Measurements from ENCODE around the gene VHLL.
"Not testable (repeated sequence)": the region's sequence is repeated elsewhere in the genome, so short reads cannot be mapped to it uniquely, and the experiment has no call there.

DNA sequence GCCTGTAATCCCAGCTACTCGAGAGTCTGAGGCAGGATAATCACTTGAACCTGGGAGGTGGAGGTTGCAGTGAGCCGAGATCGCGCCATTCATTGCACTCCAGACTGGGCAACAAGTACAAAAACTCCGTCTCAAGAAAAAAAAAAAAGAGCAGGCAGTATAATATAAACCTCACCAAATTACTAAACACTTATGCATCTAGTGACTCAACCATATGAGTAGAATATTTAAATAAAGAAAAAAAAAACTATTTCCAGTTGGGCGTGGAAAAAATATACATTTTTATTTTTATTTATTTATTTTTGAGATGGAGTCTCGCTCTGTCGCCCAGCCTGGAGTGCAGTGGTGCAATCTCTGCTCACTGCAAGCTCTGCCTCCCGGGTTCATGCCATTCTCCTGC is 24.1 kb upstream of the VHLL start:
- TF ChIP-seq, protein P1, sequence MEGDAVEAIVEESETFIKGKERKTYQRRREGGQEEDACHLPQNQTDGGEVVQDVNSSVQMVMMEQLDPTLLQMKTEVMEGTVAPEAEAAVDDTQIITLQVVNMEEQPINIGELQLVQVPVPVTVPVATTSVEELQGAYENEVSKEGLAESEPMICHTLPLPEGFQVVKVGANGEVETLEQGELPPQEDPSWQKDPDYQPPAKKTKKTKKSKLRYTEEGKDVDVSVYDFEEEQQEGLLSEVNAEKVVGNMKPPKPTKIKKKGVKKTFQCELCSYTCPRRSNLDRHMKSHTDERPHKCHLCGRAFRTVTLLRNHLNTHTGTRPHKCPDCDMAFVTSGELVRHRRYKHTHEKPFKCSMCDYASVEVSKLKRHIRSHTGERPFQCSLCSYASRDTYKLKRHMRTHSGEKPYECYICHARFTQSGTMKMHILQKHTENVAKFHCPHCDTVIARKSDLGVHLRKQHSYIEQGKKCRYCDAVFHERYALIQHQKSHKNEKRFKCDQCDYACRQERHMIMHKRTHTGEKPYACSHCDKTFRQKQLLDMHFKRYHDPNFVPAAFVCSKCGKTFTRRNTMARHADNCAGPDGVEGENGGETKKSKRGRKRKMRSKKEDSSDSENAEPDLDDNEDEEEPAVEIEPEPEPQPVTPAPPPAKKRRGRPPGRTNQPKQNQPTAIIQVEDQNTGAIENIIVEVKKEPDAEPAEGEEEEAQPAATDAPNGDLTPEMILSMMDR (IDR thresholded peaks at IDR 0.05): not testable (repeated sequence)
- TF ChIP-seq POLR2AphosphoS5 (IDR thresholded peaks at IDR 0.05; ENCODE audit: insufficient read depth in 1 of 2, low read depth in 1 of 2); POLR2A (IDR thresholded peaks at IDR 0.05): not testable (repeated sequence)

Data from vagina (tissue), 2 donors.